Thymus (tissue), 11 donors: ENCODE data around the gene SP4. TPM values are rescaled to one million over a fixed set of nuclear protein-coding genes. Genes with fewer than 3 reads are reported as not detected.

Experiments used
- DNase-seq, 9 donors: peaks; one replicate each; pipeline ENCODE4 v3.0.0-alpha.2; 2013; ENCODE audit warnings: low spot score in 9 of 9, low read depth in 6 of 9, missing footprints in 1 of 9
- H3K27ac ChIP-seq, 2 donors: one replicate each; pipeline ENCODE4 v1.5.1; 2013; ENCODE audit warnings: control low read depth in 1 of 2, low read depth in 1 of 2, low read length in 1 of 2, mild to moderate bottlenecking in 1 of 2, moderate library complexity in 1 of 2
- H3K27me3 ChIP-seq, 2 donors: one replicate each; pipeline ENCODE4 v1.5.1; 2013; ENCODE audit warnings: low read length in 1 of 2; ENCODE audit not compliant: control insufficient read depth in 2 of 2, insufficient read depth in 1 of 2
- H3K36me3 ChIP-seq, 2 donors: one replicate each; pipeline ENCODE4 v1.5.1; 2013; ENCODE audit warnings: low read length in 1 of 2, mild to moderate bottlenecking in 1 of 2, moderate library complexity in 1 of 2; ENCODE audit not compliant: control insufficient read depth in 2 of 2, insufficient read depth in 2 of 2
- H3K4me1 ChIP-seq, 2 donors: one replicate each; pipeline ENCODE4 v1.5.1; 2013; ENCODE audit warnings: low read length in 2 of 2; ENCODE audit not compliant: control insufficient read depth in 2 of 2, insufficient read depth in 2 of 2
- H3K4me3 ChIP-seq, 2 donors: one replicate each; pipeline ENCODE4 v1.5.1; 2013; ENCODE audit warnings: low read length in 2 of 2, control low read depth in 1 of 2, mild to moderate bottlenecking in 1 of 2
- H3K9me3 ChIP-seq, 2 donors: one replicate each; pipeline ENCODE4 v1.5.1; 2013; ENCODE audit warnings: low read length in 1 of 2, mild to moderate bottlenecking in 1 of 2; ENCODE audit not compliant: control insufficient read depth in 2 of 2, insufficient read depth in 1 of 2
- WGBS: extraction: QIAGEN DNeasy Blood & Tissue Kit; methylation state at CpG from one replicate; pipeline ENCODE4 v1.1.7; 2013; 5-methylcytosine and 5-hydroxymethylcytosine counted together
- polyA plus RNA-seq: library from polyadenylated mRNA; stranded (reverse); fragments of 200-250 nt; gene quantifications from one replicate; pipeline ENCODE4 v1.2.3, GENCODE V29; 2013
- total RNA-seq: library from RNA; stranded (reverse); fragments of 120-200 nt; gene quantifications from one replicate; pipeline ENCODE4 v1.2.4, GENCODE V29; 2013
- donor health status: healthy.

The SP4 gene
- total and polyA plus RNA-seq, 2 donors, result 9.1 to 21.2 TPM

- H3K36me3 ChIP-seq, result peaks cover 7 to 16% of the 10 kb centered on the region in 2 donors
- peak overlapping the region; percentile 14 to 34 for H3K4me3 ChIP-seq
- no peaks in the 10 kb centered on the region for H3K27me3 ChIP-seq
- H3K4me1 ChIP-seq, result peaks cover 22 to 33% of the 10 kb centered on the region in 2 donors
- WGBS, result 90% methylated on average over 8 of the region's 8 CpGs
- DNase-seq, result peak in 1 of 9 donors; percentile 36
- no peaks in the 10 kb centered on the region for H3K9me3 ChIP-seq
- peak overlapping the region in 1 of 2 donors; percentile 42 for H3K27ac ChIP-seq
These were observed 2.1 kb downstream of the SP4 start for GRCh38 chr7:21429786-21430574.

GRCh38 chr7:21430575-21430954 is 2.7 kb downstream of the SP4 start:
- peaks cover 22 to 33% of the 10 kb centered on the region in 2 donors for H3K4me1 ChIP-seq
- peak overlapping the region; percentile 14 to 34 for H3K4me3 ChIP-seq
- no peaks in the 10 kb centered on the region for H3K9me3 ChIP-seq
- peak overlapping the region in 1 of 2 donors; percentile 4 for H3K27ac ChIP-seq
- peaks cover 7 to 16% of the 10 kb centered on the region in 2 donors for H3K36me3 ChIP-seq
- peak in 1 of 9 donors; percentile 29 for DNase-seq
- H3K27me3 ChIP-seq, result no peaks in the 10 kb centered on the region
- WGBS, result 77% methylated on average over 3 of the region's 3 CpGs

- no peak overlapping the region for H3K27ac ChIP-seq
- H3K9me3 ChIP-seq, result no peaks in the 10 kb centered on the region
- H3K27me3 ChIP-seq, result no peaks in the 10 kb centered on the region
- WGBS, result 97% methylated on average over 7 of the region's 7 CpGs
- no peak for DNase-seq
- no peaks in the 10 kb centered on the region for H3K4me1 ChIP-seq
- H3K4me3 ChIP-seq, result no peak overlapping the region
- H3K36me3 ChIP-seq, result peaks cover 0 to 18% of the 10 kb centered on the region in 2 donors
These were observed 15.4 kb downstream of the SP4 start for GRCh38 chr7:21443149-21443841.

GRCh38 chr7:21448974-21449373 is 21.1 kb downstream of the SP4 start:
- Histone ChIP-seq H3K27ac (no peak overlapping the region), H3K27me3 (no peaks in the 10 kb centered on the region), H3K4me3 (no peak overlapping the region), H3K36me3 (peaks cover 9 to 15% of the 10 kb centered on the region in 2 donors), H3K9me3 (peaks cover 1 to 7% of the 10 kb centered on the region in 2 donors), H3K4me1 (peaks cover 0 to 10% of the 10 kb centered on the region in 2 donors)
- WGBS, result 81% methylated on average over 6 of the region's 6 CpGs
- no peak for DNase-seq

- no peak for DNase-seq
- no peak overlapping the region for H3K4me3 ChIP-seq
- no peak overlapping the region for H3K27ac ChIP-seq
- H3K4me1 ChIP-seq, result peaks cover 0 to 10% of the 10 kb centered on the region in 2 donors
- peaks cover 15 to 17% of the 10 kb centered on the region in 2 donors for H3K36me3 ChIP-seq
- H3K9me3 ChIP-seq, result peaks cover 1 to 12% of the 10 kb centered on the region in 2 donors
- H3K27me3 ChIP-seq, result no peaks in the 10 kb centered on the region
These were observed 22.2 kb downstream of the SP4 start for GRCh38 chr7:21450076-21450475.

GRCh38 chr7:21450941-21451340 is 23.1 kb downstream of the SP4 start:
- peaks cover 0 to 10% of the 10 kb centered on the region in 2 donors for H3K4me1 ChIP-seq
- peak in 2 of 9 donors; percentile 33 to 61 for DNase-seq
- 83% methylated on average over 5 of the region's 5 CpGs for WGBS
- H3K36me3 ChIP-seq, result peaks cover 23 to 25% of the 10 kb centered on the region in 2 donors
- peaks cover 1 to 13% of the 10 kb centered on the region in 2 donors for H3K9me3 ChIP-seq
- H3K27ac ChIP-seq, result peak overlapping the region in 1 of 2 donors; percentile 2
- no peaks in the 10 kb centered on the region for H3K27me3 ChIP-seq
- H3K4me3 ChIP-seq, result no peak overlapping the region

- peaks cover 1 to 16% of the 10 kb centered on the region in 2 donors for H3K9me3 ChIP-seq
- DNase-seq, result no peak
- peaks cover 32% of the 10 kb centered on the region in 2 donors for H3K36me3 ChIP-seq
- peaks cover 0 to 10% of the 10 kb centered on the region in 2 donors for H3K4me1 ChIP-seq
- no peaks in the 10 kb centered on the region for H3K27me3 ChIP-seq
- no peak overlapping the region for H3K4me3 ChIP-seq
- no peak overlapping the region for H3K27ac ChIP-seq
These were observed 26.3 kb downstream of the SP4 start for GRCh38 chr7:21454182-21454581.

- Histone ChIP-seq H3K27ac (no peak overlapping the region), H3K36me3 (peaks cover 32 to 39% of the 10 kb centered on the region in 2 donors), H3K4me3 (no peak overlapping the region), H3K4me1 (peaks cover 0 to 10% of the 10 kb centered on the region in 2 donors), H3K27me3 (no peaks in the 10 kb centered on the region), H3K9me3 (peaks cover 1 to 16% of the 10 kb centered on the region in 2 donors)
- WGBS, result 100% methylated on average over 1 of the region's 1 CpG
- DNase-seq, result no peak
These were observed 27.0 kb downstream of the SP4 start for GRCh38 chr7:21454906-21455305.

GRCh38 chr7:21461282-21461681 is 33.4 kb downstream of the SP4 start:
- H3K9me3 ChIP-seq, result peaks cover 0 to 14% of the 10 kb centered on the region in 2 donors
- no peak for DNase-seq

More at GRCh38 chr7:21461282-21461681, 33.4 kb downstream of the SP4 start:
- H3K27me3 ChIP-seq, result no peaks in the 10 kb centered on the region
- H3K36me3 ChIP-seq, result peaks cover 13 to 28% of the 10 kb centered on the region in 2 donors
- WGBS, result 98% methylated on average over 26 of the region's 26 CpGs
- no peak overlapping the region for H3K27ac ChIP-seq
- no peak overlapping the region for H3K4me3 ChIP-seq
- H3K4me1 ChIP-seq, result no peaks in the 10 kb centered on the region
